Upper lobe of right lung (tissue), 1 donor: ENCODE data around the gene SLC2A13. TPM values are rescaled to one million over a fixed set of nuclear protein-coding genes. Genes with fewer than 3 reads are reported as not detected.
A peak's percentile ranks its signal among the peaks of the same experiment; 100 is the strongest.

ENCODE experiments used
- ATAC-seq: fragments of 200-7000 bp; cut with Tn5 transposase; one replicate; pipeline ENCODE4 v1.9.1; 2020; ENCODE audit warnings: mild to moderate bottlenecking, moderate library complexity
- DNase-seq: peaks from one replicate; pipeline ENCODE4 v3.0.0-alpha.2; 2020
- H3K27ac ChIP-seq: fragments of 200-600 bp; one replicate; pipeline ENCODE4 v1.8.0; 2022
- H3K27me3 ChIP-seq: fragments of 200-600 bp; one replicate; pipeline ENCODE4 v1.8.0; 2022; ENCODE audit warnings: mild to moderate bottlenecking
- H3K36me3 ChIP-seq: fragments of 200-600 bp; one replicate; pipeline ENCODE4 v1.8.0; 2022
- H3K4me1 ChIP-seq: fragments of 200-600 bp; one replicate; pipeline ENCODE4 v1.8.0; 2022
- H3K4me3 ChIP-seq: fragments of 200-600 bp; one replicate; pipeline ENCODE4 v1.8.0; 2022; ENCODE audit warnings: mild to moderate bottlenecking
- H3K9me3 ChIP-seq: fragments of 200-600 bp; one replicate; pipeline ENCODE4 v1.8.0; 2022
- intact Hi-C: fragments of 100-400 bp; cut with DNase I; formaldehyde crosslinking; loops from one replicate; pipeline ENCODE4 v1.11.0; 2022
- total RNA-seq: library from RNA; stranded (reverse); fragmentation: NEBNext Ultra II Directional; extraction: Animal tissue kit (Norgen Biotek cat#: 25700); gene quantifications from one replicate; pipeline ENCODE4 v1.2.1, GENCODE V29; 2021
- TF ChIP-seq, protein P1 (sequence below): fragments of 200-600 bp; IDR thresholded peaks from one replicate; pipeline ENCODE4 v1.8.0; 2022; ENCODE audit warnings: antibody characterized with exemption
- donor health status: DM: no; HTN: yes; CAD: no; lungs with severe emphysema.

Gene SLC2A13
- total RNA-seq, 1 donor from 2014 or later = 11.3 TPM

DNA sequence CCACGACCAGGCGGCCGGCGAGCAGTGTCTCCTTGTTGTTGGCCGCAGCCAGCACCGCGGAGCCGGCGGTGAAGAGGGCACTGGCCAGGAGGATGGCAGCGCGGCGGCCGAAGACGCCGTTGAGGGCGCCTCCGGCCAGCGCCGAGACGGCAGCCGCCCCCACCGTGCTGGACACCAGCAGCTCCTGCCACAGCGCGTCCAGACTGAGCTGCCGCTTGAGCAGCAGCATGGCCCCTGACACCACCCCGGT is 691 bp downstream of the SLC2A13 start:
- Histone ChIP-seq H3K36me3 (no peaks in the 10 kb centered on the region), H3K4me3 (peak overlapping the region; percentile 81), H3K27ac (peak overlapping the region; percentile 79), H3K4me1 (peaks cover 8% of the 10 kb centered on the region), H3K9me3 (no peaks in the 10 kb centered on the region), H3K27me3 (no peaks in the 10 kb centered on the region)
- TF ChIP-seq, protein P1, sequence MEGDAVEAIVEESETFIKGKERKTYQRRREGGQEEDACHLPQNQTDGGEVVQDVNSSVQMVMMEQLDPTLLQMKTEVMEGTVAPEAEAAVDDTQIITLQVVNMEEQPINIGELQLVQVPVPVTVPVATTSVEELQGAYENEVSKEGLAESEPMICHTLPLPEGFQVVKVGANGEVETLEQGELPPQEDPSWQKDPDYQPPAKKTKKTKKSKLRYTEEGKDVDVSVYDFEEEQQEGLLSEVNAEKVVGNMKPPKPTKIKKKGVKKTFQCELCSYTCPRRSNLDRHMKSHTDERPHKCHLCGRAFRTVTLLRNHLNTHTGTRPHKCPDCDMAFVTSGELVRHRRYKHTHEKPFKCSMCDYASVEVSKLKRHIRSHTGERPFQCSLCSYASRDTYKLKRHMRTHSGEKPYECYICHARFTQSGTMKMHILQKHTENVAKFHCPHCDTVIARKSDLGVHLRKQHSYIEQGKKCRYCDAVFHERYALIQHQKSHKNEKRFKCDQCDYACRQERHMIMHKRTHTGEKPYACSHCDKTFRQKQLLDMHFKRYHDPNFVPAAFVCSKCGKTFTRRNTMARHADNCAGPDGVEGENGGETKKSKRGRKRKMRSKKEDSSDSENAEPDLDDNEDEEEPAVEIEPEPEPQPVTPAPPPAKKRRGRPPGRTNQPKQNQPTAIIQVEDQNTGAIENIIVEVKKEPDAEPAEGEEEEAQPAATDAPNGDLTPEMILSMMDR = no peak
- ATAC-seq (peak; percentile 76), DNase-seq (no peak)
- intact Hi-C loops = loop anchor here (10.0 kb wide), 1 partner anchor 90 kb away; no protein-coding TSS in a partner anchor

DNA sequence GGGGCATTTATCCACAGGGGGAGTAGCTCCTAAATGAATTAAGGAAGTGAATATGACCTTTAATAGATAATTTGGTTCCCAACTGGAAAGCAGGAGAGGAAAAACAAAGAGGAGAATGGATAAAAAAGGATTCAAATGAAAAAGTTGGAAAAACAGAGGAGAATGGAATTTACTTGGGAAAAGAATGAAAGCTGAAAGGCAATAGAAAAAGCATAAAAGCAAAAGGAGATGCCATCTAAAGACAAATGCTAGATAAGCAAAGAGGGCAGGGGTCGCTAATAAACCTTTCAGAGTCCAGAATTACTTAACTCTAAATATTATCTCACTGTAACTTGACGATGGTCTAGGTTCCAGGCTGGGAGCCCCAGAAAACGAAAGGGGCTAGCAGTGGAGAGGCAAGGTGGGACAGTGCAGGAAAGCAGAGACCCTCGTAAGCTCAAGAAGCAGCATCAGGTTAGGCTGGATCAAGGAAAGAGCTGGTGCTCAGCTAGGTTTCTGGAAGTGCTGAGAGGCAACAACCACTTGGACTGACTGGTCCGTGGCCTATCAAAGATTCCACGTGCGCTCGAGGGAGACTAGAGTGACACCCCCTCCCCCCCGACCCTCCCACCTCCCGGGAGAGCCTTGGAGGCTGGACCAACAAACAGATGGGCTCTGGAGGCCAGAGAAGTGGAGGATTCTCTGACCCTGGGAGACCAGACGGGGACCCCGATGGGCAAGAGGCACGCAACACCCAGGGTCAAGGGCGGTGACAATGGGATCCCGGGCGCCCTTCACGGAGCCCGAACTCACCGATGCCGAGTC is 1.2 kb downstream of the SLC2A13 start:
- peak overlapping the region; percentile 81 for H3K4me3 ChIP-seq
- TF ChIP-seq, protein P1 = no peak
- H3K27me3 ChIP-seq = no peaks in the 10 kb centered on the region
- no peaks in the 10 kb centered on the region for H3K36me3 ChIP-seq
- intact Hi-C loops = loop anchor here (10.0 kb wide), 1 partner anchor 90 kb away; no protein-coding TSS in a partner anchor
- no peaks in the 10 kb centered on the region for H3K9me3 ChIP-seq
- DNase-seq (peak; percentile 64), ATAC-seq (no peak)
- peak overlapping the region; percentile 79 for H3K27ac ChIP-seq
- H3K4me1 ChIP-seq = peaks cover 8% of the 10 kb centered on the region

- TF ChIP-seq, protein P1 = no peak
- Histone ChIP-seq H3K4me3 (no peak overlapping the region), H3K27ac (no peak overlapping the region), H3K9me3 (no peaks in the 10 kb centered on the region), H3K36me3 (no peaks in the 10 kb centered on the region), H3K27me3 (no peaks in the 10 kb centered on the region), H3K4me1 (peaks cover 8% of the 10 kb centered on the region)
- DNase-seq (no peak), ATAC-seq (no peak)
- intact Hi-C loops = loop anchor here (10.0 kb wide), 1 partner anchor 88 kb away; no protein-coding TSS in a partner anchor
These were observed 2.8 kb downstream of the SLC2A13 start for GRCh38 chr12:40103043-40103442.

- no peaks in the 10 kb centered on the region for H3K36me3 ChIP-seq
- DNase-seq (no peak), ATAC-seq (no peak)
- H3K4me1 ChIP-seq = peaks cover 8% of the 10 kb centered on the region
- intact Hi-C loops = loop anchor here (10.0 kb wide), 1 partner anchor 87 kb away; no protein-coding TSS in a partner anchor
- TF ChIP-seq, protein P1 = no peak
- H3K4me3 ChIP-seq = no peak overlapping the region
- H3K9me3 ChIP-seq = no peaks in the 10 kb centered on the region
- H3K27ac ChIP-seq = no peak overlapping the region
- no peaks in the 10 kb centered on the region for H3K27me3 ChIP-seq
These were observed 4.1 kb downstream of the SLC2A13 start for GRCh38 chr12:40101747-40102146.

GRCh38 chr12:40099423-40099853 is 6.4 kb downstream of the SLC2A13 start:
- Histone ChIP-seq H3K4me3 (no peak overlapping the region), H3K27me3 (no peaks in the 10 kb centered on the region), H3K27ac (no peak overlapping the region), H3K4me1 (peaks cover 4% of the 10 kb centered on the region), H3K36me3 (no peaks in the 10 kb centered on the region), H3K9me3 (no peaks in the 10 kb centered on the region)
- ATAC-seq (peak; percentile 58), DNase-seq (no peak)
- intact Hi-C loops = no loop called here
- TF ChIP-seq, protein P1 = no peak
